HG03575 (cell line): ENCODE data around the gene GBP4.
"Not testable (repeated sequence)": the region's sequence is repeated elsewhere in the genome, so short reads cannot be mapped to it uniquely, and the experiment has no call there.

Experiments used
- ATAC-seq: cut with Tn5 transposase; IDR thresholded peaks from one replicate; pipeline ENCODE4 v1.9.1; 2021; ENCODE audit not compliant: unreplicated experiment, insufficient number of reproducible peaks, low FRiP score; ENCODE audit errors: extremely low read depth

Gene GBP4

GRCh38 chr1:89198491-89199072, at the start of gene GBP4:
Gene GBP4, minus strand, starts transcription at chr1:89198942. Its CDS starts 108 bp downstream, at chr1:89198834.
- no peak for ATAC-seq

GRCh38 chr1:89243046-89243445, 44.3 kb upstream of the GBP4 start:
- no peak for ATAC-seq

- ATAC-seq, result no peak
These were observed 22.6 kb upstream of the GBP4 start for GRCh38 chr1:89221341-89221740.

GRCh38 chr1:89219851-89220250, 21.1 kb upstream of the GBP4 start:
- not testable (repeated sequence) for ATAC-seq

GRCh38 chr1:89218941-89219340, 20.2 kb upstream of the GBP4 start:
- not testable (repeated sequence) for ATAC-seq

- ATAC-seq, result no peak
These were observed 14.6 kb upstream of the GBP4 start for GRCh38 chr1:89213347-89213746.

- ATAC-seq, result no peak
These were observed 12.4 kb upstream of the GBP4 start for GRCh38 chr1:89211035-89211634.

- ATAC-seq, result no peak
These were observed 7.6 kb upstream of the GBP4 start for GRCh38 chr1:89206373-89206772.

- no peak for ATAC-seq
These were observed 4.4 kb upstream of the GBP4 start for GRCh38 chr1:89203166-89203565.

- peak; percentile 88 for ATAC-seq
These were observed 2.5 kb upstream of the GBP4 start for GRCh38 chr1:89201106-89201794.

GRCh38 chr1:89200663-89201062, 1.9 kb upstream of the GBP4 start:
- no peak for ATAC-seq

GRCh38 chr1:89199525-89200031, 836 bp upstream of the GBP4 start:
- ATAC-seq, result no peak

- no peak for ATAC-seq
These were observed 661 bp downstream of the GBP4 start for GRCh38 chr1:89198081-89198480.

GRCh38 chr1:89195476-89195875, 3.3 kb downstream of the GBP4 start:
- no peak for ATAC-seq

- no peak for ATAC-seq
These were observed 7.4 kb downstream of the GBP4 start for GRCh38 chr1:89191314-89191713.

- no peak for ATAC-seq
These were observed 8.7 kb downstream of the GBP4 start for GRCh38 chr1:89190017-89190416.

- ATAC-seq, result no peak
These were observed 19.4 kb downstream of the GBP4 start for GRCh38 chr1:89179343-89179742.

GRCh38 chr1:89176971-89177370, 21.8 kb downstream of the GBP4 start:
- ATAC-seq, result no peak

- no peak for ATAC-seq
These were observed 23.0 kb downstream of the GBP4 start, which contains the start of gene GBP7 for GRCh38 chr1:89175601-89176256. Gene GBP7, minus strand, starts transcription at chr1:89176003. Its CDS starts 4,068 bp downstream, at chr1:89171935.

- ATAC-seq, result no peak
These were observed 24.3 kb downstream of the GBP4 start for GRCh38 chr1:89174491-89174890.
